Neural progenitor cell (in vitro differentiated cells): Measurements from ENCODE around the gene KSR1. TPM values are rescaled to one million over a fixed set of nuclear protein-coding genes. Genes with fewer than 3 reads are reported as not detected.

Experiments used
- DNase-seq: peaks from one replicate; pipeline ENCODE4 v3.0.0-alpha.2; 2016; ENCODE audit warnings: low spot score
- H2AFZ ChIP-seq: fragments of 200-600 bp; sonication (generic); replicated peaks from 2 replicates; pipeline ENCODE4 v1.6.1; 2016; ENCODE audit warnings: antibody characterized with exemption
- H3F3A ChIP-seq: fragments of 200-600 bp; sonication (generic); 2 replicates; pipeline ENCODE4 v1.6.1; 2016; ENCODE audit warnings: antibody characterized with exemption, low read depth
- H3K27ac ChIP-seq: fragments of 200-600 bp; sonication (generic); 2 replicates; pipeline ENCODE4 v1.5.1; 2016; ENCODE audit warnings: mild to moderate bottlenecking
- H3K27me3 ChIP-seq: fragments of 200-600 bp; sonication (generic); 2 replicates; pipeline ENCODE4 v1.6.1; 2016; ENCODE audit warnings: mild to moderate bottlenecking, moderate library complexity
- H3K36me3 ChIP-seq: fragments of 200-600 bp; sonication (generic); 2 replicates; pipeline ENCODE4 v1.5.1; 2016
- H3K4me1 ChIP-seq: fragments of 200-600 bp; sonication (generic); 2 replicates; pipeline ENCODE4 v1.6.1; 2016; ENCODE audit warnings: mixed run types
- H3K4me2 ChIP-seq: fragments of 200-600 bp; sonication (generic); 2 replicates; pipeline ENCODE4 v1.6.1; 2016
- H3K4me3 ChIP-seq: fragments of 200-600 bp; sonication (generic); 2 replicates; pipeline ENCODE4 v1.5.1; 2016
- H3K79me2 ChIP-seq: fragments of 200-600 bp; sonication (generic); 2 replicates; pipeline ENCODE4 v1.6.1; 2016; ENCODE audit warnings: low read depth
- H3K9ac ChIP-seq: fragments of 200-600 bp; sonication (generic); 2 replicates; pipeline ENCODE4 v1.6.1; 2016
- H3K9me3 ChIP-seq: fragments of 200-600 bp; sonication (generic); 2 replicates; pipeline ENCODE4 v1.5.1; 2016; ENCODE audit warnings: low read depth
- H4K20me1 ChIP-seq: fragments of 200-600 bp; sonication (generic); 2 replicates; pipeline ENCODE4 v1.6.1; 2016; ENCODE audit warnings: low read depth
- H3K27ac Mint-ChIP-seq: 3 replicates; pipeline ENCODE4 v1.8.0; 2021; ENCODE audit warnings: mixed read lengths
- H3K27me3 Mint-ChIP-seq: 2 replicates; pipeline ENCODE4 v1.8.0; 2022; ENCODE audit warnings: low read depth, mild to moderate bottlenecking, inconsistent platforms, moderate library complexity, mixed read lengths; ENCODE audit not compliant: insufficient read depth
- H3K36me3 Mint-ChIP-seq: 3 replicates; pipeline ENCODE4 v1.8.0; 2021; ENCODE audit warnings: mixed read lengths
- H3K4me1 Mint-ChIP-seq: 3 replicates; pipeline ENCODE4 v1.8.0; 2021; ENCODE audit warnings: mixed read lengths
- H3K4me3 Mint-ChIP-seq: 3 replicates; pipeline ENCODE4 v1.8.0; 2021; ENCODE audit warnings: mild to moderate bottlenecking, moderate library complexity, mixed read lengths
- H3K9me3 Mint-ChIP-seq: 3 replicates; pipeline ENCODE4 v1.8.0; 2020; ENCODE audit warnings: mixed read lengths
- EZH2 ChIP-seq: fragments of 200-600 bp; sonication (generic); IDR thresholded peaks from 2 replicates; pipeline ENCODE4 v1.6.1; 2017; ENCODE audit warnings: antibody characterized with exemption, mild to moderate bottlenecking, moderate library complexity
- EZH2phosphoT487 ChIP-seq: fragments of 200-600 bp; sonication (generic); IDR thresholded peaks from 2 replicates; pipeline ENCODE4 v1.6.1; 2017; ENCODE audit warnings: antibody characterized with exemption
- total RNA-seq: library from RNA; depleted of rRNA; stranded (reverse); fragments of >200 nt; gene quantifications from 2 replicates; pipeline ENCODE4 v1.2.3, GENCODE V29; 2015; ENCODE audit warnings: low replicate concordance
- TF ChIP-seq, protein P1 (sequence below): fragments of 200-600 bp; sonication (generic); IDR thresholded peaks from 2 replicates; pipeline ENCODE4 v1.5.1; 2017; ENCODE audit warnings: antibody characterized with exemption, mild to moderate bottlenecking

KSR1 gene
- total RNA-seq, 1 donor from 2014 or later = 16.4 TPM

DNA sequence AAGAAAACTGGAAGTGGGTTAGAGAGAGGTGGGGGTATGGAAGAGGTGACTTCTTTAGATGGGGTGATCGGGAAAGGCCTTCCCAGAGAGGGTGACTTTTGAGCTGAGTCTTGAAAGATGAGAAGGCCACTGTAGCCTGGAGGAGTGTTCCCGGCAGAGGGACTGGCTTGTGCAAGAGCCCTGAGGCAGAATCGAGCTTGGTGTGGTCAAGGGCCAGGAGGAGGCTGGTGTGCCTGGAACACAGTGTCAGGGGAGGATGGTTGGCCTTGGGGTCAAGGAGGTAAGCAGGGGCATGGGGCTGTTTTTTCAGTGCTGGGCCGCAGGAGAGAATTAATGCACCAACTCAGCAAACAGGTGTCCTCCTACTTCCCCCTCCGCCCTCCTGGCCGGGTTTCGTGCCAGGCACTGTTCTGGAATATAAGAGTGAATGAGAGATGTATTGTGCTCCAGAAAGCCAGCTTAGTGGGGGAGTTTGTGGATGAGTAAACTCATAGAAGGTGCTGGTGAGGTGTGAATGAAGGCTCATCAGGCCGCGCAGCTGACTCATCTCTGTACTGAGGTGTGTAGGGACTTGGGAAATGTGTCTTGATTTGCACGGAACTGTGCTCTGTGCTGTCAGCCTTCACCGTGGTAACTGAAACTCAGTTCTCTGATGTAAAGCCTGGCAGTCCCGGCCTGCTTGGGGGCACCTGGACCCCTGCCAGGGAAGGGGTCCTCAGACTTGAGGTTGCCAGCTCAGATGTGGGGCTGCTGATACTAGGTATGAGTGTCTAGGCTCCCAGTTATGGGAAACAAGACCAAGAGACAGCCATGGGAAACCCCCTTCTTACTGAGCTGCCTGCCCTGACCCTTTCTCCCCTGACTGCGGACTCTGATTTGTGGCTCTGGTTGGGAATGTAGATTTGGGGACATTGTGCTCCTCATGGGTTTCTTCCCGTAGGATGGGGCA, 15.3 kb downstream of the KSR1 start:
- Histone ChIP-seq H3F3A (no peaks in the 10 kb centered on the region), H3K4me1 (peaks cover 18% of the 10 kb centered on the region), H3K4me2 (no peak overlapping the region), H3K9me3 (no peaks in the 10 kb centered on the region), H3K36me3 (no peaks in the 10 kb centered on the region), H4K20me1 (peaks cover 39% of the 10 kb centered on the region), H3K27ac (no peak overlapping the region), H3K9ac (no peak overlapping the region), H3K27me3 (no peaks in the 10 kb centered on the region), H3K4me3 (no peak overlapping the region), H3K79me2 (peaks cover 81% of the 10 kb centered on the region), H2AFZ (no peak overlapping the region)
- TF ChIP-seq, protein P1, sequence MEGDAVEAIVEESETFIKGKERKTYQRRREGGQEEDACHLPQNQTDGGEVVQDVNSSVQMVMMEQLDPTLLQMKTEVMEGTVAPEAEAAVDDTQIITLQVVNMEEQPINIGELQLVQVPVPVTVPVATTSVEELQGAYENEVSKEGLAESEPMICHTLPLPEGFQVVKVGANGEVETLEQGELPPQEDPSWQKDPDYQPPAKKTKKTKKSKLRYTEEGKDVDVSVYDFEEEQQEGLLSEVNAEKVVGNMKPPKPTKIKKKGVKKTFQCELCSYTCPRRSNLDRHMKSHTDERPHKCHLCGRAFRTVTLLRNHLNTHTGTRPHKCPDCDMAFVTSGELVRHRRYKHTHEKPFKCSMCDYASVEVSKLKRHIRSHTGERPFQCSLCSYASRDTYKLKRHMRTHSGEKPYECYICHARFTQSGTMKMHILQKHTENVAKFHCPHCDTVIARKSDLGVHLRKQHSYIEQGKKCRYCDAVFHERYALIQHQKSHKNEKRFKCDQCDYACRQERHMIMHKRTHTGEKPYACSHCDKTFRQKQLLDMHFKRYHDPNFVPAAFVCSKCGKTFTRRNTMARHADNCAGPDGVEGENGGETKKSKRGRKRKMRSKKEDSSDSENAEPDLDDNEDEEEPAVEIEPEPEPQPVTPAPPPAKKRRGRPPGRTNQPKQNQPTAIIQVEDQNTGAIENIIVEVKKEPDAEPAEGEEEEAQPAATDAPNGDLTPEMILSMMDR = no peak
- TF ChIP-seq EZH2 (no peak), EZH2phosphoT487 (no peak)
- Mint-ChIP-seq H3K36me3 (no peaks in the 10 kb centered on the region), H3K27ac (no peak overlapping the region), H3K9me3 (no peaks in the 10 kb centered on the region), H3K4me3 (no peak overlapping the region), H3K4me1 (peaks cover 39% of the 10 kb centered on the region), H3K27me3 (peaks cover 2% of the 10 kb centered on the region)
- no peak for DNase-seq

DNA sequence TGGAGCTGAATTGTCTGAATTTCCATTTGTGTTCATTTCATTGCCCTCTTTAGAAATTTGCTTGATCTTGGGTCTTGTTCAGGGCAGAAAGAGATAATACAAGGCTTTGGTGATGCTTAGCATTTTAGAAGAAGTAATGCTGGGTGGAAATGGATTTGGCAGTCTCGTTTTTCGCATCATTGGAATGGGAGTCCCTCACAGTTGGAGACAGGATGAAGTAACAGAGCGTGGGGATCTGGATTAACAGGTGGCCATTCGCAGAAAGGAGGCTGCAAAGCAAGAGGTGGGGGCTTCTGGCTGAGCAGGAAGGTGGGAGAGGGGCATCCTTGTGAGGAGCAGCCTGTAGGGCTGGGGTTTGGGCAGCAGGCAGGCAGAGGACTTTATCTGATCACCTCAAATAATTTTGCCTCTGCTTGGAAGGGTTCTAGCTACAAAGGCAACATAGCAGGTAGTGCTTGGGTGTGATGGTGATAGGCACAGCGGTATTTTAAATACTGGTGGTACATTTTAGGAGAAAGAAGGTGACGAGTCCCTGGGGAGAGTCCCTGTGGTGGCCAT, 17.0 kb downstream of the KSR1 start:
- no peak overlapping the region for H3K27ac Mint-ChIP-seq

DNA sequence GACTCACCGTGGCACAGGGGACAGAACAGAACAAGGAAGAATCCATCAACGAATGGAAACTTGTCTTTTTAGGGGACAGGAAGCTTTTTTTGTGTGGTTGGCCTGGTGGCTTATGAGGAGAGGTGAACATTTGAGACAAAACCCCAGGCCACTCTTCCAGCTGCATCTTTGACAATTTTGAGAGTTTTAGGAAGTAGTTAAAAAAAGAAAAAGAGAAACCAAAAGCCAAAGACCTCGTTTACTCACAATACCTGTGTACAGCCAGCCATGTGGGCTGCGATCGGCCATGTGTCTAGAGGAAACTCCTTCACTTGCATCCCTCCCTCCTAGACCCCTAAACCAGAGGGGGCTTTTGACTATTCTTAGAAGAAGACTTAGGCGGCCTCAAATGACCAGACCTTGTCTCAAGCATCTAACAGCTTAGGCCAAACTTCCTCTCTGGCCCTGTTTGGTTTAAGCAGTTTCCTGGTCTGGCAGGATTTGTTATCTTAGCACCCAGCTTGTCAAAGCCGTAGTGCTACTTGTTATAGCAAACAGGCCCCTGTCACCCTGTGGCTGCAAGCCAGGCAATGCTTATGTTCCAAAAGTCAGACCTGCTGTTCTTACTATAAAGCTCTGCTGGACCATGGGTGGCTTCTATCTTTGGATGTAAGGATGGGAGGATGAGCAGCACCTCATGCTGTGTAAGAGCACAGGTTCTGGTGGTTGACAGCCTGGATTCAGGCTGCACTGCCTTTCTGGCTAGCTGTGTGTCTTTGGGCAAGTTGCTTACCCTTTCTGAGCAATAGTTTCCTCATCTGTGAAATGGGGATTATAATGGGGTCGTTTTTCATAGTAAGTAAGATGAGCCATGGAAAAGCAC, 17.7 kb downstream of the KSR1 start:
- peaks cover 40% of the 10 kb centered on the region for H4K20me1 ChIP-seq
- H3K27me3 ChIP-seq = no peaks in the 10 kb centered on the region
- peaks cover 29% of the 10 kb centered on the region for H3K4me1 Mint-ChIP-seq
- no peak overlapping the region for H3K27ac ChIP-seq
- no peaks in the 10 kb centered on the region for H3F3A ChIP-seq
- no peak overlapping the region for H2AFZ ChIP-seq
- H3K9me3 ChIP-seq = no peaks in the 10 kb centered on the region
- TF ChIP-seq, protein P1 = no peak
- no peak for TF ChIP-seq EZH2phosphoT487
- no peak for TF ChIP-seq EZH2
- peaks cover 74% of the 10 kb centered on the region for H3K79me2 ChIP-seq
- H3K9ac ChIP-seq = no peak overlapping the region
- H3K27ac Mint-ChIP-seq = no peak overlapping the region
- no peaks in the 10 kb centered on the region for H3K36me3 ChIP-seq
- no peaks in the 10 kb centered on the region for H3K9me3 Mint-ChIP-seq
- no peaks in the 10 kb centered on the region for H3K36me3 Mint-ChIP-seq
- H3K4me2 ChIP-seq = peak overlapping the region; percentile 20
- no peak overlapping the region for H3K4me3 Mint-ChIP-seq
- peaks cover 5% of the 10 kb centered on the region for H3K27me3 Mint-ChIP-seq
- DNase-seq = no peak
- peaks cover 14% of the 10 kb centered on the region for H3K4me1 ChIP-seq
- H3K4me3 ChIP-seq = no peak overlapping the region

More for the DNA sequence above, 17.0 kb downstream of the KSR1 start:
- H3K36me3 Mint-ChIP-seq = no peaks in the 10 kb centered on the region
- no peak for DNase-seq
- Histone ChIP-seq H3K9ac (no peak overlapping the region), H4K20me1 (peaks cover 47% of the 10 kb centered on the region), H3K4me1 (peaks cover 18% of the 10 kb centered on the region), H3K36me3 (no peaks in the 10 kb centered on the region), H2AFZ (no peak overlapping the region), H3K27ac (no peak overlapping the region), H3K27me3 (no peaks in the 10 kb centered on the region), H3K4me3 (no peak overlapping the region), H3F3A (no peaks in the 10 kb centered on the region), H3K9me3 (no peaks in the 10 kb centered on the region), H3K79me2 (peaks cover 76% of the 10 kb centered on the region), H3K4me2 (peak overlapping the region; percentile 20)
- no peak overlapping the region for H3K4me3 Mint-ChIP-seq
- H3K9me3 Mint-ChIP-seq = no peaks in the 10 kb centered on the region
- TF ChIP-seq, protein P1 = no peak
- peaks cover 2% of the 10 kb centered on the region for H3K27me3 Mint-ChIP-seq
- peaks cover 35% of the 10 kb centered on the region for H3K4me1 Mint-ChIP-seq
